HFFc6 (cell line): Measurements from ENCODE around the gene CELA1. TPM values are rescaled to one million over a fixed set of nuclear protein-coding genes. Genes with fewer than 3 reads are reported as not detected.

Experiments
- DNase-seq: peaks from one replicate; pipeline ENCODE4 v3.0.0-alpha.2; 2018
- H3K27ac Mint-ChIP-seq: 2 replicates; pipeline ENCODE4 v1.8.0; 2020; ENCODE audit warnings: mild to moderate bottlenecking, mixed read lengths
- H3K27me3 Mint-ChIP-seq: 2 replicates; pipeline ENCODE4 v1.8.0; 2021; ENCODE audit warnings: mild to moderate bottlenecking, moderate library complexity, mixed read lengths; ENCODE audit not compliant: insufficient read depth
- H3K36me3 Mint-ChIP-seq: 2 replicates; pipeline ENCODE4 v1.8.0; 2021; ENCODE audit warnings: low read depth, mixed read lengths
- H3K4me1 Mint-ChIP-seq: 2 replicates; pipeline ENCODE4 v1.8.0; 2020; ENCODE audit warnings: low read depth, mixed read lengths
- H3K4me3 Mint-ChIP-seq: 2 replicates; pipeline ENCODE4 v1.8.0; 2020; ENCODE audit warnings: mild to moderate bottlenecking, moderate library complexity, mixed read lengths
- H3K9me3 Mint-ChIP-seq: 2 replicates; pipeline ENCODE4 v1.8.0; 2020; ENCODE audit warnings: mild to moderate bottlenecking, mixed read lengths
- total RNA-seq, 6 experiments: library from RNA; stranded (reverse); fragmentation: NEBNext Ultra II Directional; extraction: Animal tissue kit (Norgen Biotek cat#: 25700); gene quantifications; 2 replicates in 1 of 6; 3 replicates in 5 of 6; pipeline ENCODE4 v1.2.3, GENCODE V29; 2021
- TF ChIP-seq, protein P1 (sequence below): fragments of 200-600 bp; sonication (generic); IDR thresholded peaks from 2 replicates; pipeline ENCODE4 v1.5.0; 2021; ENCODE audit warnings: antibody characterized with exemption, mild to moderate bottlenecking

Gene CELA1
- total RNA-seq, 6 experiments from 2014 or later: not detected

DNA sequence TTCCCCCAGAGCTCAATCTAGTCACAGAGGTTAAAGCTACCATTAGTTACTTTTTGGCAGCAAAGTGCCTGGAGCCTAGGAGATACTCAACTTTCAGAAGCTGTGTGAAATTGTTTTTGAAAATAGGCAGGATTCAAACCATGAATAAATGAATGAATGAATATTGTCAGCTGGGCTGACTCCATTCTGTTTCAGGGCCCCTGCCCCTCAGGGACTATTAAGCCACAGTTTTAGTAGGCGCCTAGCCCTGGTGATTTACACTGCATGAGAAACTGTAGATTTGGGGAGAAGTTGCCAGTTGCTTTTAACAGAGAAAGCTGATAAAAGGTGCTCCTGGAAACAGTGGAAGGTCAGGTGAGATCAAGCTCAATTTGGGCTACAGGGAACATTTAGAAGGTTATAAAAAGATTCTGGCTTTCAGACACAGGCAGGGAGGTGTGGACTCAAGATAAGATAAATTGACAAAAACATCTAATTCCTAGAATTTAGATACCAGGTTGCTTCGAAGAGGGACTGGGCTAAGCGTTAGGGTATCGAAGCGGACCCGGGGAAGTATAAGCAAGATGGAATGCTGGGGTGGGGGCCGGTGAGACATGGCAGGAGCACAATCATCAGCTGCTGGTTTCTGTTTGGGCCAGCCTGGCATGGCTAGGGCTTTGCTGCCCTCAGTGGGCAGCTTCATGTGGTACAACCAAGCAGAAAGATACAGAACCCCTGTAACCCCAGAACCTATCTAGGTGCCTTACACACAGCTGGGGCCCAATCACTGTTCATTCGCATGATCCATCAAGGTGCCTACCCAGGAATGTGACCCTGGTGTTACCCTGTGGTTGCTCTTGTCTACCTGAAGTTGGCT is 14.9 kb upstream of the CELA1 start:
- Mint-ChIP-seq H3K27me3 (no peaks in the 10 kb centered on the region), H3K9me3 (no peaks in the 10 kb centered on the region), H3K36me3 (peaks cover 15% of the 10 kb centered on the region), H3K27ac (no peak overlapping the region), H3K4me1 (peaks cover 5% of the 10 kb centered on the region; the same call in 1 of the 2 replicates), H3K4me3 (no peak overlapping the region)
- DNase-seq: no peak
- TF ChIP-seq, protein P1, sequence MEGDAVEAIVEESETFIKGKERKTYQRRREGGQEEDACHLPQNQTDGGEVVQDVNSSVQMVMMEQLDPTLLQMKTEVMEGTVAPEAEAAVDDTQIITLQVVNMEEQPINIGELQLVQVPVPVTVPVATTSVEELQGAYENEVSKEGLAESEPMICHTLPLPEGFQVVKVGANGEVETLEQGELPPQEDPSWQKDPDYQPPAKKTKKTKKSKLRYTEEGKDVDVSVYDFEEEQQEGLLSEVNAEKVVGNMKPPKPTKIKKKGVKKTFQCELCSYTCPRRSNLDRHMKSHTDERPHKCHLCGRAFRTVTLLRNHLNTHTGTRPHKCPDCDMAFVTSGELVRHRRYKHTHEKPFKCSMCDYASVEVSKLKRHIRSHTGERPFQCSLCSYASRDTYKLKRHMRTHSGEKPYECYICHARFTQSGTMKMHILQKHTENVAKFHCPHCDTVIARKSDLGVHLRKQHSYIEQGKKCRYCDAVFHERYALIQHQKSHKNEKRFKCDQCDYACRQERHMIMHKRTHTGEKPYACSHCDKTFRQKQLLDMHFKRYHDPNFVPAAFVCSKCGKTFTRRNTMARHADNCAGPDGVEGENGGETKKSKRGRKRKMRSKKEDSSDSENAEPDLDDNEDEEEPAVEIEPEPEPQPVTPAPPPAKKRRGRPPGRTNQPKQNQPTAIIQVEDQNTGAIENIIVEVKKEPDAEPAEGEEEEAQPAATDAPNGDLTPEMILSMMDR: no peak

DNA sequence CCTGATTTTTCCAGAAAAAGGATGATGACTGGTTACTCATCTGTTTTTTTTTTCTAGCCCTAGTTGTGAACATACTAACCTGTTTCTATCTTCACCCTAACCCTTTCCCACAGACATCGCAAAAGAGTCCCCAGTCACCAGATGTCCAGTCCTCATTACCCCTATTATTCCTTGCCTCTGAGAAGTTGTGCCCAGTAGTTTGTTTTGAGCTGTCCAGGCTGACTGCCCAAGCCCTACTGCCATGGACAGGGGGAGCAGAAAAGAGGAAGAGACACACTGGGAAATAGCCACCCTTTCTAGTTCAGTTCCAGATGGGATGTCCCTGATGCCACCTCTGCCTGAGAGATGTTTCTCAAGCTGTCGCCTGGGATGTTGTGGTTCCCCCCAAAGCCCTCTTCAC is 13.8 kb upstream of the CELA1 start:
- Mint-ChIP-seq H3K4me3 (no peak overlapping the region), H3K27me3 (no peaks in the 10 kb centered on the region), H3K9me3 (no peaks in the 10 kb centered on the region), H3K36me3 (peaks cover 15% of the 10 kb centered on the region), H3K27ac (no peak overlapping the region), H3K4me1 (peaks cover 5% of the 10 kb centered on the region; the same call in 1 of the 2 replicates)
- TF ChIP-seq, protein P1: no peak
- DNase-seq: no peak

DNA sequence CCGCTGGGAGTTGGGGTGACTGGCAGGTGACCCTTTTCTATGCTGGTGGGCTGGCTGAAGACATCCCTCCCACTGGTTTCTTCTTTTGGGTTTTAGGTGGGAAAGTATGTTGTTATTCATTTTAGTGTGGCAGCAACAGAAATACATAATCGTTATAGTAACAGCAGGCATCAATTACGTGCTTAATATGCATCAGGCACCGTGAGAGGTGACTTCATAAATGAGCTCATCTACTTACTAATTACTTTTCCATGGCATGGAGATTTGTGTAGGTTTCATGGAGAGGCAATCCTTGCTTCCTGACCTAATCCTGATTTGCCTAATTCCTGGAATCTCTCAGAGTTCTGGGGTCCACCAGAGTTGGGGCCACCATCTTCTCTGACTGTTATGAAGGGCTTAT is 13.4 kb upstream of the CELA1 start:
- DNase-seq: no peak
- no peak overlapping the region for H3K4me3 Mint-ChIP-seq
- H3K4me1 Mint-ChIP-seq: peaks cover 5% of the 10 kb centered on the region; the same call in 1 of the 2 replicates
- no peaks in the 10 kb centered on the region for H3K9me3 Mint-ChIP-seq
- no peaks in the 10 kb centered on the region for H3K27me3 Mint-ChIP-seq
- H3K36me3 Mint-ChIP-seq: peaks cover 15% of the 10 kb centered on the region
- H3K27ac Mint-ChIP-seq: no peak overlapping the region
- TF ChIP-seq, protein P1: no peak

DNA sequence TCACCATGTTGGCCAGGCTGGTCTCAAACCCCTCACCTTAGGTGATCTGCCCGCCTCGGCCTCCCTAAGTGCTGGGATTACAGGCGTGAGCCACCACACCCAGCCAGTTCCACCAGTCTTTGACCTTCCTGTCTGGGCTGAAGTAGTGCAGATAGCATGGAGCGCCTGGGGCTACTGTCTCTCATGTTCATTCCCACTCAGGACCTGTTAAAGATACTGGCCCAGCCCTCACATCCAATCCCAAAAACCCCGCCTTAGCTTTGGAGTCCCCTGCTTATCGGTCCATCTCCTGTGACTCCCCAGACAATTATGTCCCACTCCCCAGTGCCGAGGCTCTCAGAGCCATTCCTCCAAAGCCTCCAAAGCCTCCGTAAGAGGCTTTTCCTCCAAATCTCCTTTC is 12.0 kb upstream of the CELA1 start:
- Mint-ChIP-seq H3K4me1 (peaks cover 5% of the 10 kb centered on the region; the same call in 1 of the 2 replicates), H3K27me3 (no peaks in the 10 kb centered on the region), H3K27ac (no peak overlapping the region), H3K36me3 (peaks cover 16% of the 10 kb centered on the region), H3K4me3 (no peak overlapping the region), H3K9me3 (no peaks in the 10 kb centered on the region)
- no peak for DNase-seq
- TF ChIP-seq, protein P1: no peak

DNA sequence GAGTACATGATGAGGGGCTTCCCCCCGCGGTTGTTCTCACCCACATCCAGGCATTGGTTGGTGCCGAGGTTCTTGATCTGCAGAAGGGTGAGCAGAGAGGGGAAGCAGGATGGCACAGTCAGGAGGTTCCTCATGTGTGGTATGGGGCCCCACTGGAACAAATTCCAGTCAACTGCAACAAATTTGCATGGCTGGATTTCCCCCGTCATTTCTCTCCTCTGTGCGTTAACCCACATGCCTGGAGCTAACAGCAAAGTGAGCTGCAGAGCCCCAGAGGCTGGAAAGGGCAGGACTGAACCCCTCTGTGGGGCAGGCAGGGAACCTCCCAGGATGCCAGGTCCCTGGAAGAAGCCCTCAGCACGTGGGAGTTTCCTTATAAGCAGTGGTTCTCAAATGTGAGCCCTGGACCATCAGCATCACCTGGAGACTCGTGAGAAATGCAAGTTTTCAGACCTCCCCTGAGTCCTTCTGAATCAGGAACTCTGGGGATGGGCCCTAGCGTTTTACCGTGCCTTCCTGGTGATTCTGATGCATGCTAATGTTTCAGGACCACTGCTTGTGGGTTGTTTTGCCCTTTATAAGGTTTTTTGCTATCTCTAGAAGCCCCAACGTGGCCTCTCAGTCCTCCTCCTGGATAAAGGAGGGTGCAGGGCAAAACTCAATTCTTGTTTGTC is 11.0 kb upstream of the CELA1 start:
- no peak overlapping the region for H3K4me3 Mint-ChIP-seq

More for the DNA sequence above, 11.0 kb upstream of the CELA1 start:
- DNase-seq: no peak
- TF ChIP-seq, protein P1: no peak
- Mint-ChIP-seq H3K36me3 (peaks cover 16% of the 10 kb centered on the region), H3K4me1 (no peaks in the 10 kb centered on the region), H3K27me3 (no peaks in the 10 kb centered on the region), H3K9me3 (no peaks in the 10 kb centered on the region), H3K27ac (no peak overlapping the region)
